Measurements from ENCODE around the gene WDR1. TPM values are rescaled to one million over a fixed set of nuclear protein-coding genes. Genes with fewer than 3 reads are reported as not detected.

Gene WDR1
- total and polyA plus RNA-seq, 2 of the 13 experiments (the other 11 are each of a cell fraction or from before 2014, with no cell fraction given): 106 to 198 TPM

DNA sequence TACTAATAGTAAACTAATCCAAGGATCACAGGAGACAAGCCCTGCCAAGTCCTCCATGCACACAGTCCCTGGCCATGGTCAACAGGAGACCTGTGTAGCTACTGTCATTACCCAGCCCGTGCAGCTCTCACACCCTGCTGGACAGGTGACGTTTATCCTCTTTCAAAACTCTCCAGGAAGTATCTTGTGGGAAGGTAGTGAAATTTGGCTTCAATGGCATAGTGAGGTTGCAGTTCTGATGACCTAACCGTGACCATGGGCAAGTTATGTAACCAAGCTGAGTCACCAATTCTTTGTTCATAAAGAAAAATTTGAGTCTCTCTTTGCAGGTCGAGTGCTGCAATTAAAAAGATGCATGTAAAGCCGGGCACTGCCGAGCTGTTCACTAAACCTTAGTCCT is 84.0 kb downstream of the WDR1 start (continued):
- TF ChIP-seq, protein P1, sequence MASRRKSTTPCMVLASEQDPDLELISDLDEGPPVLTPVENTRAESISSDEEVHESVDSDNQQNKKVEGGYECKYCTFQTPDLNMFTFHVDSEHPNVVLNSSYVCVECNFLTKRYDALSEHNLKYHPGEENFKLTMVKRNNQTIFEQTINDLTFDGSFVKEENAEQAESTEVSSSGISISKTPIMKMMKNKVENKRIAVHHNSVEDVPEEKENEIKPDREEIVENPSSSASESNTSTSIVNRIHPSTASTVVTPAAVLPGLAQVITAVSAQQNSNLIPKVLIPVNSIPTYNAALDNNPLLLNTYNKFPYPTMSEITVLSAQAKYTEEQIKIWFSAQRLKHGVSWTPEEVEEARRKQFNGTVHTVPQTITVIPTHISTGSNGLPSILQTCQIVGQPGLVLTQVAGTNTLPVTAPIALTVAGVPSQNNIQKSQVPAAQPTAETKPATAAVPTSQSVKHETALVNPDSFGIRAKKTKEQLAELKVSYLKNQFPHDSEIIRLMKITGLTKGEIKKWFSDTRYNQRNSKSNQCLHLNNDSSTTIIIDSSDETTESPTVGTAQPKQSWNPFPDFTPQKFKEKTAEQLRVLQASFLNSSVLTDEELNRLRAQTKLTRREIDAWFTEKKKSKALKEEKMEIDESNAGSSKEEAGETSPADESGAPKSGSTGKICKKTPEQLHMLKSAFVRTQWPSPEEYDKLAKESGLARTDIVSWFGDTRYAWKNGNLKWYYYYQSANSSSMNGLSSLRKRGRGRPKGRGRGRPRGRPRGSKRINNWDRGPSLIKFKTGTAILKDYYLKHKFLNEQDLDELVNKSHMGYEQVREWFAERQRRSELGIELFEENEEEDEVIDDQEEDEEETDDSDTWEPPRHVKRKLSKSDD (CRISPR knock-in tag; IDR thresholded peaks at IDR 0.05; ENCODE audit: low read depth): no peak
- TF ChIP-seq ZBTB21 (CRISPR knock-in tag; IDR thresholded peaks at IDR 0.05) (peak; percentile 79), GATAD2A (CRISPR knock-in tag; IDR thresholded peaks at IDR 0.05) (0 out of 2 replicates have a peak, but pooled peaks have one; percentile 30), RCOR2 (CRISPR knock-in tag; IDR thresholded peaks at IDR 0.05) (no peak; the same call in 1 of the 2 replicates), NFIC (IDR thresholded peaks at IDR 0.05; ENCODE audit: low read length) (no peak), ZNF761 (CRISPR knock-in tag; conservative IDR thresholded peaks at IDR 0.05) (no peak), KDM5B (CRISPR knock-in tag; IDR thresholded peaks at IDR 0.05; ENCODE audit: borderline replicate concordance) (no peak), ZNF260 (CRISPR knock-in tag; IDR thresholded peaks at IDR 0.05; ENCODE audit: borderline replicate concordance, low read depth) (no peak), NFATC3 (CRISPR knock-in tag; IDR thresholded peaks at IDR 0.05) (no peak), ZNF552 (CRISPR knock-in tag; IDR thresholded peaks at IDR 0.05; ENCODE audit: borderline replicate concordance) (no peak), NAIF1 (CRISPR knock-in tag; IDR thresholded peaks at IDR 0.05; ENCODE audit: borderline replicate concordance) (no peak), ZNF292 (CRISPR knock-in tag; IDR thresholded peaks at IDR 0.05; ENCODE audit: borderline replicate concordance, low read depth) (no peak), TAF15 (IDR thresholded peaks at IDR 0.05; ENCODE audit: low read depth, low read length, poor library complexity, severe bottlenecking) (no peak), MAFF (IDR thresholded peaks at IDR 0.05; ENCODE audit: low read depth, low read length) (peak; percentile 70), IRF2 (CRISPR knock-in tag; IDR thresholded peaks at IDR 0.05) (0 out of 2 replicates have a peak, but pooled peaks have one; percentile 32), KDM5A (IDR thresholded peaks at IDR 0.05; ENCODE audit: borderline replicate concordance, low read length) (no peak), FOXP1 (IDR thresholded peaks at IDR 0.05) (no peak), FOXP1 (CRISPR knock-in tag; IDR thresholded peaks at IDR 0.05) (0 out of 2 replicates have a peak, but pooled peaks have one; percentile 10), RBM39 (IDR thresholded peaks at IDR 0.05; ENCODE audit: low read depth, low read length, poor library complexity, severe bottlenecking) (no peak), AKAP8 (CRISPR knock-in tag; IDR thresholded peaks at IDR 0.05) (no peak), ZNF143 (CRISPR knock-in tag; IDR thresholded peaks at IDR 0.05) (no peak), SALL1 (CRISPR knock-in tag; IDR thresholded peaks at IDR 0.05) (no peak)
- TF ChIP-seq, protein P2, sequence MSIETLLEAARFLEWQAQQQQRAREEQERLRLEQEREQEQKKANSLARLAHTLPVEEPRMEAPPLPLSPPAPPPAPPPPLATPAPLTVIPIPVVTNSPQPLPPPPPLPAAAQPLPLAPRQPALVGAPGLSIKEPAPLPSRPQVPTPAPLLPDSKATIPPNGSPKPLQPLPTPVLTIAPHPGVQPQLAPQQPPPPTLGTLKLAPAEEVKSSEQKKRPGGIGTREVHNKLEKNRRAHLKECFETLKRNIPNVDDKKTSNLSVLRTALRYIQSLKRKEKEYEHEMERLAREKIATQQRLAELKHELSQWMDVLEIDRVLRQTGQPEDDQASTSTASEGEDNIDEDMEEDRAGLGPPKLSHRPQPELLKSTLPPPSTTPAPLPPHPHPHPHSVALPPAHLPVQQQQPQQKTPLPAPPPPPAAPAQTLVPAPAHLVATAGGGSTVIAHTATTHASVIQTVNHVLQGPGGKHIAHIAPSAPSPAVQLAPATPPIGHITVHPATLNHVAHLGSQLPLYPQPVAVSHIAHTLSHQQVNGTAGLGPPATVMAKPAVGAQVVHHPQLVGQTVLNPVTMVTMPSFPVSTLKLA (IDR thresholded peaks at IDR 0.05): no peak
- TF ChIP-seq, protein P3, sequence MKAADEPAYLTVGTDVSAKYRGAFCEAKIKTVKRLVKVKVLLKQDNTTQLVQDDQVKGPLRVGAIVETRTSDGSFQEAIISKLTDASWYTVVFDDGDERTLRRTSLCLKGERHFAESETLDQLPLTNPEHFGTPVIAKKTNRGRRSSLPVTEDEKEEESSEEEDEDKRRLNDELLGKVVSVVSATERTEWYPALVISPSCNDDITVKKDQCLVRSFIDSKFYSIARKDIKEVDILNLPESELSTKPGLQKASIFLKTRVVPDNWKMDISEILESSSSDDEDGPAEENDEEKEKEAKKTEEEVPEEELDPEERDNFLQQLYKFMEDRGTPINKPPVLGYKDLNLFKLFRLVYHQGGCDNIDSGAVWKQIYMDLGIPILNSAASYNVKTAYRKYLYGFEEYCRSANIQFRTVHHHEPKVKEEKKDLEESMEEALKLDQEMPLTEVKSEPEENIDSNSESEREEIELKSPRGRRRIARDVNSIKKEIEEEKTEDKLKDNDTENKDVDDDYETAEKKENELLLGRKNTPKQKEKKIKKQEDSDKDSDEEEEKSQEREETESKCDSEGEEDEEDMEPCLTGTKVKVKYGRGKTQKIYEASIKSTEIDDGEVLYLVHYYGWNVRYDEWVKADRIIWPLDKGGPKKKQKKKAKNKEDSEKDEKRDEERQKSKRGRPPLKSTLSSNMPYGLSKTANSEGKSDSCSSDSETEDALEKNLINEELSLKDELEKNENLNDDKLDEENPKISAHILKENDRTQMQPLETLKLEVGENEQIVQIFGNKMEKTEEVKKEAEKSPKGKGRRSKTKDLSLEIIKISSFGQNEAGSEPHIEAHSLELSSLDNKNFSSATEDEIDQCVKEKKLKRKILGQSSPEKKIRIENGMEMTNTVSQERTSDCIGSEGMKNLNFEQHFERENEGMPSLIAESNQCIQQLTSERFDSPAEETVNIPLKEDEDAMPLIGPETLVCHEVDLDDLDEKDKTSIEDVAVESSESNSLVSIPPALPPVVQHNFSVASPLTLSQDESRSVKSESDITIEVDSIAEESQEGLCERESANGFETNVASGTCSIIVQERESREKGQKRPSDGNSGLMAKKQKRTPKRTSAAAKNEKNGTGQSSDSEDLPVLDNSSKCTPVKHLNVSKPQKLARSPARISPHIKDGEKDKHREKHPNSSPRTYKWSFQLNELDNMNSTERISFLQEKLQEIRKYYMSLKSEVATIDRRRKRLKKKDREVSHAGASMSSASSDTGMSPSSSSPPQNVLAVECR (CRISPR knock-in tag; IDR thresholded peaks at IDR 0.05; ENCODE audit: borderline replicate concordance): no peak
